Fibroblast of skin of right biceps (primary cell): ENCODE data around the gene TTPAL.

Experiments
- DNase-seq: peaks from one replicate; pipeline ENCODE4 v3.0.0-alpha.2; 2013

The TTPAL gene

GRCh38 chr20:44542890-44543289 is 67.2 kb downstream of the TTPAL start:
- DNase-seq: no peak

- no peak for DNase-seq
Observed at GRCh38 chr20:44543358-44543757, 67.7 kb downstream of the TTPAL start.
